GM19395 (cell line): ENCODE measurements around the gene REXO1.

Source experiments
- ATAC-seq: cut with Tn5 transposase; IDR thresholded peaks from one replicate; pipeline ENCODE4 v1.9.1; 2021; ENCODE audit warnings: mild to moderate bottlenecking, moderate library complexity; ENCODE audit not compliant: unreplicated experiment

The REXO1 gene

GRCh38 chr19:1849132-1849474, 820 bp upstream of the REXO1 start:
- no peak for ATAC-seq

GRCh38 chr19:1847684-1848398, 442 bp downstream of the REXO1 start:
- ATAC-seq: peak; percentile 26

- no peak for ATAC-seq
Measured at GRCh38 chr19:1847348-1847683, 967 bp downstream of the REXO1 start.

DNA sequence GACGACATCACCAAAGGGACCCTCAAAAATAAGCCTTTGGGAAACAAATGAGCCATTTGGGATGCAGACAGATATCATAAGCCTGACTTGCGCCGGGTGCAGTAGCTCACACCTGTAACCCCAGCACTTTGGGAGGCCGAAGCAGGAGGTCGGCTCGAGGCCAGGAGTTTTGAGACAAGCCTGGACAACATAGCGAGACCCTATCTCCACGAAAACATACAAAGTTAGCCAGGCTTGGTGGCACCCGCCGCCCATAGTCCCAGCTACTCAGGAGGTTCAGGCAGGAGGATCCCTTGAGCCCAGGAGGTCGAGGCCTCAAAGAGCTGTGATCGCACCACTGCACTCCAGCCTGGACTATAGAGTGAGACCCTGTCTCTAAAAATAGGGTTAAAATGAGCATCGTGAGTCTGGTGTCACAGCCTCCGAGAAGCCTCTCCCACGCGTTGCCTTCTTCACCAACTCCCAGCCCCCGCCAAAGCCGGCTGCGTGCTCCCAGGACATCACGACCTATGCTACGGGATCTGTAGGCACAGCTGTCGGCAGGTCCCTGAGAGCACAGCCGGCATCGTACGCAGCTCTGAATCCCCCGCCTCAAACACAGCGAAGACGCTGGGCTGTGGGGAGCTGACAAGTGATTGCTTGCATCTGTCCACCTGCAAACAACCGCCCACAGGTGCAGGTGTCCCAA, 1.6 kb downstream of the REXO1 start:
- no peak for ATAC-seq

- ATAC-seq: no peak
Measured at GRCh38 chr19:1845642-1846041, 2.6 kb downstream of the REXO1 start.

- ATAC-seq: no peak
Measured at GRCh38 chr19:1845125-1845515, 3.2 kb downstream of the REXO1 start.

DNA sequence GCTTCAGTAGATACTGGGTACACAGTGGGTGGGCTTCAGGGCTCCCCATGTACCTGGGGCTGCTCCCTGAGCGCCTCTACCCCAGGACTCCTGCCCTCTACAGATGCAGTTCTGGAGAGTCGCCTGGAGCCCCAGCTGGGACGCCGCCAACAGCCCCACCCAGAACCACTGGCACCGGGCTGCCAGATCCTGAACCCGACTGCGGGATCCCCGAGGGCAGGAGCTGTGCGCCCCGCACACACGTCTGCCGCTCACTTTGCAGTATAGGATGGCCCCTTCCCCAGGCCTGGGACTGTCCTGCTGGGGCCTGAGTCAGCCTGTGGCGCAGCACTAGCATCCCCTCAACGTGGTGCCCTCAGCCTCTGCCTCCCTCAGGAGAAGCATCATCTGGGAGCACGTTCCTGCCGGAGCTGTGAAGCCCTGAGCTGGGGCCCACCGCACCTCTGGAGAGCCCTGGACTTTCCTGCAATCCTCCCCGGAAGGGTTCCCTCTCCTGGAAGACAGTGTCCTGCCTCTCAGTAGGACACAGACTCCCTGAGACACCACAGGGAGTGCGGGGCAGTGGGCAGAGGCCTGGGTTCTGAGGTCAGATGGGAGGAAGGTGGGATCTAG, 3.7 kb downstream of the REXO1 start:
- ATAC-seq: no peak

GRCh38 chr19:1843646-1844394, 4.5 kb downstream of the REXO1 start:
- ATAC-seq: no peak

DNA sequence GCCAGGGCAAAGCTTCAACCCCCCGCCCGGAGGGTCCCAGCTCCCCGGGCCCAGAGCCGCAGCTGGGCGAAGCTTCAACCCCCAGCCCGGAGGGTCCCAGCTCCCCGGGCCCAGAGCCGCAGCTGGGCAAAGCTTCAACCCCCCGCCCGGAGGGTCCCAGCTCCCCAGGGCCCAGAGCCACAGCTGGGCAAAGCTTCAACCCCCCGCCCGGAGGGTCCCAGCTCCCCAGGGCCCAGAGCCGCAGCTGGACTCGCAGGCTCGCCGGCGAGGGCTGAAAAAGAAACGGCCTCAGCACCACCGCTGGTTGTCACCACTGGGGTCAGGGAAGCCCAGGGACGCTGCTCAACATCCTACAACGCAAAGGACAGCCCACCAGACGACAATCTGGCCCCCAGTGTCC, 5.2 kb downstream of the REXO1 start:
- ATAC-seq: no peak

GRCh38 chr19:1841209-1841924, 6.9 kb downstream of the REXO1 start:
- ATAC-seq: no peak

DNA sequence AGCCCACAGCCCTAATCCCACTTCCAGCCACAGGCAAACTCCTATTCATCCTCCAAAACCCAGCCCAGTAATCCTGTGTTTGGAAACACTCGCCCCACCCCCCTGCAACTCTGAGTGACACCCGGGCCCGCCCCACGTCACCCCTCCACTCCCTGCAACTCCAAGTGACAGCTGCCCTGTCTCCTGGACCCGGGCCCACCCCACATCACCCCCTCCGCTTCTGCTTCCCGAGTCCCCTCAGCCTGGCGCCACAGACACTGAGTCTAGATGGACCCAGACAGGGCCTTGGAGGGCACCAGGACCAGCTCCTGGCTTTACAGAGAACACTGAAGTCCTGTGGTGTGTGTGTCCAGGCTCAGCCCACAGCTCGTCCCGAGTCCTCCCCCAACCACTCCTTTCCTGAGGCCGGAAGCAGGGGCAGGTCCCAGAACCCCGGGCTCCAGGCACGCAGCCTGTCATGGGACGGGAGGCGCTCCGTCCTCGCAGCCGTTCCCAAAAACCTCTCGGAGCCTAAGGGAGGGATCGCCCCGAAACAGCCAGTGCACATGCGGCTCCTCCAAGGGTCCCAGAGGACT, 7.7 kb downstream of the REXO1 start:
- no peak for ATAC-seq

DNA sequence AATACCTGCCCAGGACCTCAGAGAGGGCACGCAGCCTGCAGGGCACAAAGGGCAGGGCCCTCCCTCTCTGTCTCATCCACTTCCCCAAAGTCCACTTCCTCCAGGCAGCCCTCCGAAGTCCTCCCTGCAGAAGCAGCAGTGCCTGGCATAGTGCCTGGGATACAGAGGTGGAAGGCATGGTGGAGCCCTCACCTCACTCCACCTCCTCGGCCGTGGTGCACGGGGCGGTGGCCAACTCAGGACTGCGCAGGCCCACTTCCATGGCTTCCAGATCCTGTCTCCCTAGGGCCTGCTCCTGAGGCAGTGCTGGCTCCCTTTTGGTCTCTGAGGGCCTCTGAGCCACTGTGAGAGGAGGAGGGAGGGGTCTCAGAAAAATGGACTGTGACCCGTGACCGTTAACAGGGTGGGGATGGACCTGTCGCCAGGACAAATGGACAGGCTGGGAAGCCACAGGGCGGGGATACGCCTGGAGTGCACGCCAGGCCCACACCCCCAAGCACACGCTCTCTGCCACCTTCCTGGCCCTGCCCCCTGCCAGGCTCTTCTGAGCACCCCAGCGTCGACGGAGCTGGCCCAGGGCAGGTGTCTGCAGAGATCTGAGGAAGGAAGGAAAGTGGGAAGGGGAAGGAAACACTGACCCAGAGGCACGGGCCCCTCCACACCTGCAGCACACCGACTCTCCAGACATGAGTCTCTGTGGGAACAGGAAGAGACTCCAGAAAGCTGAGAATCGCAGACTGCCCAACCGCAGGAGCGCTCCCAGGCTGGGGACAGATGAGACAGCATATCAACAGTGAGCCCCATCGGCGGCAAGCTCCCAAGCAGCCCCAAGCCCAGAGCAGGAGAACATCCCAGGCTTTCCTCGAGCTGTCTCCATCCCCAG, 8.4 kb downstream of the REXO1 start:
- ATAC-seq: no peak

DNA sequence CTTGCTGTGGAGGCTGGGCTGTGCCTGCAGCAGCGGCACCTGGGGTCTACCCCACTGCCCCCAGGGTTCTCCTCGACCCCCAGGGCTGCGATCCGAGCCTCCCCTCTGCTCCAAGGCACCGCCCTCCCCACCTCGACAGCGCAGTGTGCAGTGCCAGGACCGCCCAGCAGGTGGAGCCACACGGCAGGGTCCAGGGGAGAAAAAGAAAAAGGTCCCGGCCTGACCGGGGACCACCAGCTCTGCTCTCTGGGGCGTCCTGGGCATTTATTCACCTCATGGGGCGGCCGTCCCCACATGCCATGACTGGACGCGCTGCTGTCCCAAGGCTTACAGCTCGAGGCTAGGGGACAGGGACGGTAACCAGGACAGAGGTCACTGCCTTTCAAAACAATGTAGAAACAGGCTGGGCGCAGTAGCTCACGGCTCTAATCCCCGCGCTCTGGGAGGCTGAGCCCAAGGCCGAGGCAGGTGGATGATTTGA, 10.6 kb downstream of the REXO1 start:
- ATAC-seq: no peak

- ATAC-seq: no peak
Measured at GRCh38 chr19:1837222-1837565, 11.1 kb downstream of the REXO1 start.

DNA sequence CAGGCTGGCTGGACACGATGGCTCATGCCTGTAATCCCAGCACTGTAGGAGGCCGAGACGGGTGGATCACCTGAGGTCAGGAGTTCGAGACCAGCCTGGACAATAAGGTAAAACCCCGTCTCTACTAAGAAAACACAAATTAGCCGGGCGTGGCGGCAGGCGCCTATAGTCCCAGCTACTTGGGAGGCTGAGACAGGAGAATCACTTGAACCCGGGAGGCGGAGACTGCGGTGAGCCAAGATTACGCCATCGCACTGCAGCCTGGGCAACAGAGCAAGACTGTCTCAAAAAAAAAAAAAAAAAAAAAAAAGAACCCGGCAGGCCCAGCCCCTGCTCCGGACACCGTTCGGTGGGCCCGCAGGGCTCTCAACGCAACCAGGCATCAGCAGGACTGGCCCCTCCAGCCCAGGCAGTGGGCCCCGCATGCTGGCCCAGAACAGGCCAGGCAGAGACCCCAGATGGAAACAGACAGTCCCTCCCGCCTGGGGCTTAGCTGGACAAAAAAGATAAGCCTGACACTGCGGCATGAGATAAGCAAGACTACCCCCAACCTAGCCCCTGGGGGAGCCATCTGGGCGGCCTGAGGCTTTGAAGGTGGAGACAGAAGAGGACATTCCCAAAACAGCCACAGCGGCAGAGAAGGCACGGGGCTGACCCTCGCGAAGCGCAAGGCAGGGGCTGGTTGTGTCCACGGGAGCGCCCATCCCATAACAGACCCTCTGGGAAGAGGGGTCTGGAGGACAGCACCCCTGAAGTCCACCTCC, 11.6 kb downstream of the REXO1 start:
- ATAC-seq: no peak

DNA sequence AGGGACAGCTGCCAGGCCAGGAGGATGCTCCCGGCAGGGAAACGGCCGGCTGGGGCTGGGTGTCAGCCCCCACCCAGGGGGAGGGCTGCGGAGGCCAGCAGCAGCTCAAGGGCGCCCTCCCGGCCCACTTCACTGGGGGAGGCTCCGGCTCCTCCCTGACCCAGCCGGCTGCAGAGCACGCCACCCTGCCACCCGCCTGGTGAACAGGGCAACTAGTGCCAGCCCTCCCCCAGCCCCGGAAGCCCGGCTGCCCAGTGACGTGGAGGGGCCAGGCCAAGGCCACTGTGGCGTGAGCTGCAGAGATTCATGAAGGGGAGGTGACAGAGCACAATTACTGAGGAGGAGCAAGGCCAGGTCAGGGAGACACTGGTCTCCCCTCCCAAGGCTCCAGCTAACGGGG, 14.7 kb downstream of the REXO1 start:
- ATAC-seq: no peak

DNA sequence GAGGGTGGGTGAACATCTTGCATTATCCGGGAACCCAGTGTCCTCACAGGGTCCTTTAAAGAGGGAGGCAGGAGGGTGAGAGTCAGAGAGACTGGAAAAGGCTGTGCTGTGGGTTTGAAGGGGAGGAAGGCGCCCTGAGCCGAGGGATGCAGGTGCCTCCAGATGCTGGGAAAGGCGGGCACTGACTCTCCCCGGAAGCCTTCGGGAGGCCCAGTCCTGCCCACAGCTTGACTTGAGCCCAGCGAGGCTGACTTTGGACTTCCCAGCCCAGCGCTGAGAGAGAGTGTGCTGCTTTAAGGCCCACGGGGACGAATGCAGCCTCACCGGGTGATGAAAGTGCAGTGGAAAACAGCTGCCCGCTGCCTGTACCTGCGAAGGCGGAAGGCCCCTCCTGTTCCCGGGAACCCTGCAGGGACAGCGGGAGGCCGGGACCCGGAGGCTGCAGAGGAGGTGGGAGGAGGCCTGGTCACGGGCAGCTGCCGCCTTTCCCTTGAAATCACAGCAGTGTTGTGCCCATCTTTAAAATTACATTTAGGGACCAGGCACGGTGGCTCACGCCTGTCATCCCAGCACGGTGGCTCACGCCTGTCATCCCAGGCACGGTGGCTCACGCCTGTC, 16.1 kb downstream of the REXO1 start:
- ATAC-seq: no peak

DNA sequence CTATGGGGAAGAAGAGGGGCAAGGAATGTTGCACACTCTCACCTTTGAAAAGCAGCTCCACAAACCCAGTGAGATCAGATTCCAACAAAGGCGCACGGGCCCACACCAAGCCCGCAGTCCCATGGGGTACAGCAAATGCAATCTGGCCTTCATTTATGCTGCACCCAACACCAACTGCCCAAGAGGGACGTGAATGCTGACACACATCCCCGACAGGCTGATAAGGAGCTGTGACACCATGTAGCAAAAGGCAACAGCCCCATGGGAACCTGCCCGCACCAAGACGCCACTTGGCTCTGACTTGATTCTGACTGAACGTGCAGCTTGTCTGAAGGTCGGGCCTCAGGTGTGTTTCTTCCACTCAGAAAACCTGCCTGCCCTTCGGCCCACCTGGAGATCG, 17.3 kb downstream of the REXO1 start:
- no peak for ATAC-seq

DNA sequence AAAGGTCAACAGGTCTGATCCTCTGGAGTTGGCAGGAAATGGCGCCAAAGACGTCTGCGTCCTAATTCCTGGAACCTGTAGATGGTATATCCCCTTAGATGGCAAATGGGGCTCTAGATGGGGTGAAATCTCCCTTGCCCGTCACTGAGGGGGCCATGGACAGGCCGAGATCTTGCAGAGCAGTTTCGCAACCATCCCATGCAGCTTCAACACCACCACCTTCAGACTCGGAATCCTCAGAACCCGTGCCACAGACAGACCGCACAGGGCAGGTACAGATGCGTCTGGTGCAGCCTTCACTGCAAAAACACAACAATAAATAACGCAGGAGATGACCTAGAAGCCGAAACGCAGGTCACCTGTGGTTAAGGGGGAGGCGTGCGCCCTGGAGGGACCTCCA, 17.7 kb downstream of the REXO1 start:
- no peak for ATAC-seq
